Activated CD8-positive, alpha-beta memory T cell treated with anti-CD3 and anti-CD28 coated beads, Interleukin-2, amount 50 U/mL, for 4 hours (primary cell): ENCODE results near the gene SEC14L2.
"Not testable (repeated sequence)": the region's sequence is repeated elsewhere in the genome, so short reads cannot be mapped to it uniquely, and the experiment has no call there.

ENCODE experiments used
- DNase-seq: peaks from one replicate; pipeline ENCODE4 v3.0.0-alpha.2; 2020

SEC14L2 gene

DNA sequence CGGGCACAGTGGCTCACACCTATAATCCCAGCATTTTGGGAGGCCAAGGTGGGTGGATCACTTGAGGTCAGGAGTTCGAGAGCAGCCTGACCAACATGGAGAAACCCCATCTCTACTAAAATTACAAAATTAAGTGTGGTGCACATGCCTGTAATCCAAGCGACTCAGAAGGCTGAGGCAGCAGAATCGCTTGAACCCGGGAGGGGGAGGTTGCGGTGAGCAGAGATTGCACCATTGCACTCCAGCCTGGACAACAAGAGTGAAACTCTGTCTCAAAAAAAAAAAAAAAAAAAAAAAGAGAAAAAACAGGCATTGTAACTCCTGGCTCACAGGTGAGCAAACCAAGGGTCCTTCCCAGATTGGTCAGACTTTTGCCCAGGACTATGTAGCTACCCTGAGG lies 63.7 kb downstream of the SEC14L2 start:
- DNase-seq = not testable (repeated sequence)

DNA sequence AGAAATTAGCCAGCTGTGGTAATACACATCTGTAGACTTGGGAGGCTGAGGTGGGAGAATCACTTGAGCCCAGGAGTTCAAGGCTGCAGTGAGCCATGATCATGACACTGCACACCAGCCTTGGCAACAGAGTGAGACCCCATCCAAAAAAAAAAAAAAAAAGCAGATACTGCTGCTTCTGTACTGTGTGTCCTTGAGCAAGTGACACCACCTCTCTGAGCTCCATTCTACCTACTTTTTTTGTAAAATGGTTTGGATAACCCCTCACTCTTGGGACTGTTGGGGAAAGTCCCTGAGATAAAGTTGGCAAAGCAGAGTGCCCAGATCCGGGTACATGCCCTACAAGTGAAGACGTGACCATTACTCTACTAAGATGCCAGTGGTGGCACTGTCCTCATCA lies 72.3 kb downstream of the SEC14L2 start:
- DNase-seq = no peak

DNA sequence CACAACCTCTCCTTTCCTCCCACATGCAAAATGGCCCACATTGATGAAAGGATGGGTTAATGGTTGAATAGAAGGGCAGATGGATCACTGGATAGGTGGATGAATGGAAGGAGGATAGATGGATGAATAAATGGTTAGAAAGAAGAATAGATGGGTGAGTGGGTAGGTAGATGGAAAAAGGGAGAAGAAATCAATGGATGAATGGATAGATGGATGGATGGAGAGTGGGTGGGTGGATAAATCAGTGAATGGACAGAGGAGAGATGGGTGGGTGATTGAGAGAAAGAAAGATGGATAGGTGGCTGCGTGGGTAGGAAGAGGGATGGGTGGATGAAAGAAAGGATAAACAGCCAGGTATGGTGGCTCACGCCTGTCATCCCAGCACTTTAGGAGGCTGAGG lies 73.8 kb downstream of the SEC14L2 start:
- DNase-seq = no peak

DNA sequence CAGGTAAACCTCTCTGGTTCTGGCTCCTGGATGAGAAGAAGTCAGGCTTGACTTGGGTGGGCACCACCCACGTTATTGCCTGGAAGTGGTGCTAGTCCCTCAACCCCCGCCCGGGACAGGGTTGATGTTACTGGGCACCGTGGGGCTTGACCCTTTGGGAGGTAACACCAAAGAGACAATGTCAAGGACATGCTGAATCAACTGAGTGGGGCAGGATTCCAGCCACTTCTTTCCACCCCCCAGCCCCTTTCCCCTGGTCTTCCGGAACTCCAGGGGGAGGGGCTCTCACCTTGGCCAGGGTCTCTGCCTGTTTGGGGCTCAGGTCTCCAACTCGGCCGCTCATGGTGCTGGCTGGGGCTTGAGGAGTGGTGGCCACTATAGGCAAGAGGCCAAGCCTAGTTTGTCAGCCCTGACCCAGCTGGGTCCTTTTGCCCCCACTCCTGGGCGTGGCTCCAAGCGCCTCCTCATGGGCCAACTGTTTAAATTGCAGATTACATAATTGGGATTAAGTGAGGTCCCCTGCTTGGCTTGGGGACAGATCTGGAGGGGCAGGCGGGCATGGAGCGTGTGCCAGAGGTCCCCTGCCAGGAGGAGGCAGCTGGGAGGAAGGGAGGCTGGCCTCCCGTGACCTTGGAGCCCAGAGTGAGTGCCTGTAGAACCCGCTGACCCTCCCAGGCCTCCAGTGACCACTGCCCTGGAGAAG lies 74.9 kb downstream of the SEC14L2 start, which contains the start of gene SEC14L3:
Gene SEC14L3, minus strand, starts transcription at position 402 of the 703 bp plus-strand sequence. Its CDS starts 59 bp downstream, at position 343.
- no peak for DNase-seq

DNA sequence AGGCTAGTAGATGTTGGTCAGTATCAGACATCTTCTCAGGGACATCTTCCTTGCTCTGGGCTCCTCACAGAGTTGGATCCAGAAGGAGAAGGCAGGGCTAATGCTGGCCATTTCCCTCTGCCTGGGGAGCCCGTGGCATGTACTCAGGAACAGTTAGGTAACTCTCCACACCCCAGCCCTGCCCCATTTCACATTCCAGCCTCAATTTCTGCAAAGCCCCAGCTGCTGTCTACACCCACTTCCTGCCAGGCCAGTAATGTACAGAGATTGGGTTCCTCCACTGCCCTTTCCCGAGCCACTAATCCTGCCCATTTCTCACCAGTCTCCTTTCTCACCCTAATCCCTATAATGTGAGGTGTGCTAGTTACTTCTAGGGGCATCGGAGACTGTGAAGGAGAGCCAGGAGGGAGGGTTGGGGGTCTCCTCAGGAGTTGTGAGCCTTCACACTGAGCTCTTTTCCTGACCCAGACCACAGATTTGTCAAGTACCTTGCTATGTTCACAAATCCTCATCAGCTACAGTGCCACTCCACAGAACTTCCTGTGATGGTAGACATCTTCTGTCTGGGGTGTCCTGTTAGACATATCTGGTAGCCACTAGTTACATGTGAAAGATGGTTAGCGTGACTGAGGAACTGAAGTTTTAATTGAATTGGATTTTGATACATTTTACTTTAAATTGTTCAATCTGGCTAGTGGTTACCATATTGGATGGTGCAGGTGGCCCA lies 76.3 kb downstream of the SEC14L2 start:
- no peak for DNase-seq

DNA sequence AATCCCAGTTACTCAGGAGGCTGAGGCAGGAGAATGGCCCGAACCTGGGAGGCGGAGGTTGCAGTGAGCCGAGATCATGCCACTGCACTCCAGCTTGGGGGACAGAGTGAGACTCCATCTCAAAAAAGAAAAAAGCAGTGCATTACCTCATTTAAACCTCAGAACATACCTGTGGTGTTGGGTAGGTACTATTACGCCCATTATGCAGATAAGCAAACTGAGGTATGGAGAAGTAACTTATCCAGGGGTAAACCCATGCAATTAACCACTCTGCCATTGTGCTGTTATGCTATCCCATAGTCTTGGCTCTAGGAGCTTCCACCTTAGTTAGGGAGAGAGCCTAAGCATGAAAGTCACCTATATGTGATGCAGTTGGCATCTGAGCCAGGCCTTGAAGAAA lies 77.3 kb downstream of the SEC14L2 start:
- no peak for DNase-seq
